Esophagus squamous epithelium (tissue), 4 donors: ENCODE data around the gene PUS10.

ENCODE experiments used
- POLR2A ChIP-seq, 4 donors: fragments of 450-650 bp; IDR thresholded peaks; one replicate each; pipeline ENCODE4 v1.6.1; 2017; ENCODE audit warnings: antibody characterized with exemption in 4 of 4, mild to moderate bottlenecking in 4 of 4, moderate library complexity in 3 of 4
- TF ChIP-seq, protein P1 (sequence below), 6 experiments: fragments of 450-650 bp in 4 of 6; fragments of 200-600 bp in 2 of 6; sonication (generic) in 2 of 6; IDR thresholded peaks; one replicate each; pipeline ENCODE4 v1.5.1; 2016 to 2019; ENCODE audit warnings: antibody characterized with exemption in 6 of 6, mild to moderate bottlenecking in 4 of 6, moderate library complexity in 4 of 6

DNA sequence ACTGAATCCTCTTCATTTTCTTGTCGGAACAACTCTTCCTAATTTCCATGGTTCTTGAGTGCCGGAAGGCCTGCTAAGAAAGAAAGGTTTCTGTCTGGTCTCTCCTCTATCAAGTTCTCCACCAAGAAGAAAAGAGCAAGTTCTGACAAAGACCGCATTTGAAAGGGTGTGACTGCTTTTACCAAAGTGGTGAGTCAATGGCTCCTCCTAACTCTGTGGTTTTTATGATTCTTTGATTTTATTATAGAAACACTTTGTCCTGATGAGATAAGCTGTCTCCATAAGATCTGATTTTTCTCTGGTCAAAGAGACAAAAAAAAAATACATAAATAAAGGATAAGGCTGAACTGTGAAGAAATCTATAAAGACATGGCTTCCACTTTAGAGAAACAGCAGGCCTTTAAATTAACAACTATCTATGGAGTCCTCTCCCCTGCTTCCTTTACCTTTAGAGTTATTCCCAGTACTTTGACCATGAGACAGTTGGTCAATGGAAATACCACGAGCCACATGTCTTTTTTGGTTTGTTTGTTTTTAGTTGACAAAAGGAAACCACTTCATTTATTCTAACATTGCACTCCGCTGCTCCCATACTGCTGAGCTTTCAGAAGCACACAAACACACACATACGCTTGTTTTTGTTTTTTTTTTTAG lies 69.0 kb downstream of the PUS10 start:
- TF ChIP-seq, protein P1, sequence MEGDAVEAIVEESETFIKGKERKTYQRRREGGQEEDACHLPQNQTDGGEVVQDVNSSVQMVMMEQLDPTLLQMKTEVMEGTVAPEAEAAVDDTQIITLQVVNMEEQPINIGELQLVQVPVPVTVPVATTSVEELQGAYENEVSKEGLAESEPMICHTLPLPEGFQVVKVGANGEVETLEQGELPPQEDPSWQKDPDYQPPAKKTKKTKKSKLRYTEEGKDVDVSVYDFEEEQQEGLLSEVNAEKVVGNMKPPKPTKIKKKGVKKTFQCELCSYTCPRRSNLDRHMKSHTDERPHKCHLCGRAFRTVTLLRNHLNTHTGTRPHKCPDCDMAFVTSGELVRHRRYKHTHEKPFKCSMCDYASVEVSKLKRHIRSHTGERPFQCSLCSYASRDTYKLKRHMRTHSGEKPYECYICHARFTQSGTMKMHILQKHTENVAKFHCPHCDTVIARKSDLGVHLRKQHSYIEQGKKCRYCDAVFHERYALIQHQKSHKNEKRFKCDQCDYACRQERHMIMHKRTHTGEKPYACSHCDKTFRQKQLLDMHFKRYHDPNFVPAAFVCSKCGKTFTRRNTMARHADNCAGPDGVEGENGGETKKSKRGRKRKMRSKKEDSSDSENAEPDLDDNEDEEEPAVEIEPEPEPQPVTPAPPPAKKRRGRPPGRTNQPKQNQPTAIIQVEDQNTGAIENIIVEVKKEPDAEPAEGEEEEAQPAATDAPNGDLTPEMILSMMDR (IDR thresholded peaks at IDR 0.05), result no peak
- TF ChIP-seq POLR2A (IDR thresholded peaks at IDR 0.05), result no peak
